ENCODE results near the gene GOLGA6A.
"Not testable (repeated sequence)": the region's sequence is repeated elsewhere in the genome, so short reads cannot be mapped to it uniquely, and the experiment has no call there.

Gene GOLGA6A

GRCh38 chr15:74122403-74123130 is 40.2 kb upstream of the GOLGA6A start:
- Mint-ChIP-seq H3K9me3 (peaks cover 6% of the 10 kb centered on the region), H3K27ac (no peak overlapping the region), H3K36me3 (ENCODE audit: low read depth) (no peaks in the 10 kb centered on the region), H3K4me1 (ENCODE audit: low read depth) (peaks cover 11% of the 10 kb centered on the region), H3K27me3 (peaks cover 40% of the 10 kb centered on the region), H3K4me3 (no peak overlapping the region)

GRCh38 chr15:74121858-74122257 is 39.5 kb upstream of the GOLGA6A start:
- Mint-ChIP-seq H3K27me3 (peaks cover 36% of the 10 kb centered on the region), H3K9me3 (peaks cover 6% of the 10 kb centered on the region), H3K4me3 (no peak overlapping the region), H3K4me1 (ENCODE audit: low read depth) (peaks cover 7% of the 10 kb centered on the region), H3K36me3 (ENCODE audit: low read depth) (no peaks in the 10 kb centered on the region), H3K27ac (no peak overlapping the region)

GRCh38 chr15:74121039-74121438 is 38.7 kb upstream of the GOLGA6A start:
- Mint-ChIP-seq H3K4me3 (no peak overlapping the region), H3K9me3 (peaks cover 6% of the 10 kb centered on the region), H3K36me3 (ENCODE audit: low read depth) (no peaks in the 10 kb centered on the region), H3K27me3 (peaks cover 31% of the 10 kb centered on the region), H3K4me1 (ENCODE audit: low read depth) (peaks cover 7% of the 10 kb centered on the region), H3K27ac (no peak overlapping the region)

GRCh38 chr15:74120426-74120825 is 38.1 kb upstream of the GOLGA6A start:
- no peak overlapping the region for H3K4me3 Mint-ChIP-seq

GRCh38 chr15:74109713-74110112 is 27.4 kb upstream of the GOLGA6A start:
- Mint-ChIP-seq H3K4me3 (no peak overlapping the region), H3K27me3 (peaks cover 7% of the 10 kb centered on the region), H3K27ac (no peak overlapping the region), H3K4me1 (ENCODE audit: low read depth) (no peaks in the 10 kb centered on the region), H3K36me3 (ENCODE audit: low read depth) (no peaks in the 10 kb centered on the region), H3K9me3 (no peaks in the 10 kb centered on the region)

More at GRCh38 chr15:74120426-74120825, 38.1 kb upstream of the GOLGA6A start:
- Mint-ChIP-seq H3K27me3 (peaks cover 28% of the 10 kb centered on the region), H3K36me3 (ENCODE audit: low read depth) (no peaks in the 10 kb centered on the region), H3K4me1 (ENCODE audit: low read depth) (peaks cover 7% of the 10 kb centered on the region), H3K27ac (no peak overlapping the region), H3K9me3 (peaks cover 6% of the 10 kb centered on the region)

- H3K4me3 Mint-ChIP-seq; H3K4me1 Mint-ChIP-seq (ENCODE audit: low read depth): not testable (repeated sequence)
Observed at GRCh38 chr15:74108611-74109010, 26.3 kb upstream of the GOLGA6A start.

GRCh38 chr15:74108111-74108510 is 25.8 kb upstream of the GOLGA6A start:
- Mint-ChIP-seq H3K9me3 (no peaks in the 10 kb centered on the region), H3K36me3 (ENCODE audit: low read depth) (no peaks in the 10 kb centered on the region), H3K27ac (no peak overlapping the region)

More at GRCh38 chr15:74108611-74109010, 26.3 kb upstream of the GOLGA6A start:
- not testable (repeated sequence) for H3K36me3 Mint-ChIP-seq (ENCODE audit: low read depth); H3K27ac Mint-ChIP-seq; H3K9me3 Mint-ChIP-seq; H3K27me3 Mint-ChIP-seq

GRCh38 chr15:74099963-74100733 is 17.8 kb upstream of the GOLGA6A start:
- H3K4me1 Mint-ChIP-seq (ENCODE audit: low read depth); H3K36me3 Mint-ChIP-seq (ENCODE audit: low read depth); H3K27me3 Mint-ChIP-seq; H3K9me3 Mint-ChIP-seq: not testable (repeated sequence)
- H3K27ac Mint-ChIP-seq, result peak overlapping the region; percentile 82
- peak overlapping the region; percentile 80 for H3K4me3 Mint-ChIP-seq

More at GRCh38 chr15:74108111-74108510, 25.8 kb upstream of the GOLGA6A start:
- H3K4me3 Mint-ChIP-seq, result no peak overlapping the region
- no peaks in the 10 kb centered on the region for H3K4me1 Mint-ChIP-seq (ENCODE audit: low read depth)
- H3K27me3 Mint-ChIP-seq, result peaks cover 7% of the 10 kb centered on the region

GRCh38 chr15:74096753-74097474 is 14.6 kb upstream of the GOLGA6A start:
- not testable (repeated sequence) for H3K27ac Mint-ChIP-seq; H3K4me3 Mint-ChIP-seq; H3K36me3 Mint-ChIP-seq (ENCODE audit: low read depth); H3K9me3 Mint-ChIP-seq; H3K27me3 Mint-ChIP-seq; H3K4me1 Mint-ChIP-seq (ENCODE audit: low read depth)

- not testable (repeated sequence) for H3K9me3 Mint-ChIP-seq; H3K4me3 Mint-ChIP-seq; H3K36me3 Mint-ChIP-seq (ENCODE audit: low read depth); H3K4me1 Mint-ChIP-seq (ENCODE audit: low read depth); H3K27me3 Mint-ChIP-seq; H3K27ac Mint-ChIP-seq
Observed at GRCh38 chr15:74095610-74096009, 13.3 kb upstream of the GOLGA6A start.

GRCh38 chr15:74094567-74094966 is 12.2 kb upstream of the GOLGA6A start:
- H3K27me3 Mint-ChIP-seq; H3K27ac Mint-ChIP-seq; H3K4me3 Mint-ChIP-seq; H3K36me3 Mint-ChIP-seq (ENCODE audit: low read depth); H3K9me3 Mint-ChIP-seq; H3K4me1 Mint-ChIP-seq (ENCODE audit: low read depth): not testable (repeated sequence)

GRCh38 chr15:74075781-74076180 is 6.6 kb downstream of the GOLGA6A start:
- H3K4me1 Mint-ChIP-seq (ENCODE audit: low read depth); H3K27me3 Mint-ChIP-seq; H3K36me3 Mint-ChIP-seq (ENCODE audit: low read depth); H3K4me3 Mint-ChIP-seq; H3K27ac Mint-ChIP-seq; H3K9me3 Mint-ChIP-seq: not testable (repeated sequence)

- H3K36me3 Mint-ChIP-seq (ENCODE audit: low read depth); H3K27me3 Mint-ChIP-seq; H3K4me1 Mint-ChIP-seq (ENCODE audit: low read depth); H3K27ac Mint-ChIP-seq; H3K9me3 Mint-ChIP-seq; H3K4me3 Mint-ChIP-seq: not testable (repeated sequence)
Observed at GRCh38 chr15:74072614-74073337, 9.6 kb downstream of the GOLGA6A start.

GRCh38 chr15:74072132-74072531 is 10.2 kb downstream of the GOLGA6A start:
- H3K4me1 Mint-ChIP-seq (ENCODE audit: low read depth); H3K36me3 Mint-ChIP-seq (ENCODE audit: low read depth); H3K27ac Mint-ChIP-seq; H3K4me3 Mint-ChIP-seq; H3K27me3 Mint-ChIP-seq; H3K9me3 Mint-ChIP-seq: not testable (repeated sequence)

- H3K4me3 Mint-ChIP-seq; H3K36me3 Mint-ChIP-seq (ENCODE audit: low read depth); H3K9me3 Mint-ChIP-seq; H3K27me3 Mint-ChIP-seq; H3K4me1 Mint-ChIP-seq (ENCODE audit: low read depth); H3K27ac Mint-ChIP-seq: not testable (repeated sequence)
Observed at GRCh38 chr15:74071645-74072044, 10.7 kb downstream of the GOLGA6A start.
